Measurements from ENCODE around the gene MPO.

The MPO gene

GRCh38 chr17:58278661-58279015 is 2.1 kb downstream of the MPO start:
- no peak for DNase-seq

DNA sequence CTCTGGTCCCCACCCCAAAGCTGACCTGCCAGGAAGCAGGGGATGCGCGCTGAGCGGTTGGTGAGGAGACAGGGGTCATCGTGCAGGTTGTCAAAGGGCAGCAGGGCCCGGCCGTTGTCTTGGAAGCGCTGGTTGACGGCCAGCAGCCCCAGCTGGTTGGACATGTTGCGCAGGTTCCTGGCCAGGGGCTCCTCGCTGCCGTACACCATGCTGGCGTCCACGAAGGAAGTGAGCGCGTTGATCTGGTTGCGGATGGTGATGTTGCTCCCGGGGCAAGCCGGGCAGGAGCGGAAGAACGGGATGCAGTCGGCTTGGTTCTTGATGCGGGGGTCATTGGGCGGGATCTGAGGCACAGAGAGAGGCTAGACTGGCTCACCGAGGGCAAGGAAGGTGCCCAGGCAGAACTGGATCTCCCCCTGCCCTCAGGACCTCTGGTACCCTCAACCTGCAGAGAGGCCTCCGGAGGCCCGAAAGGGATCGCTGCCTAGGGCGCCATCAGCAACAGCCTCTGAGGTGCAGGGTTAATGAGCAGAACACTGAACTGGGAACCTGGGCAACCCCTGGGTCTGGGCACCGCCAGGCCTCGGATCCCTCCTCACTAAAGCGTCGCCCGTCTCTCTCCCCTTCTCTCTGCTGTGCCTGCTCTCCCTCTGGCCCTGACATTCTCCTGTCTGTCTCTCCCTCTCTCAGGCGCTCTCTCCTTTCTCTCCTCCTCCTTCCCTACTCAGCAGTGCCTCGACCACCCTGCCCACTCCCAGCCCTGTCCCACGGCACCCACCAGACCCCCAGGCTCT is 2.7 kb downstream of the MPO start:
- no peak for DNase-seq

DNA sequence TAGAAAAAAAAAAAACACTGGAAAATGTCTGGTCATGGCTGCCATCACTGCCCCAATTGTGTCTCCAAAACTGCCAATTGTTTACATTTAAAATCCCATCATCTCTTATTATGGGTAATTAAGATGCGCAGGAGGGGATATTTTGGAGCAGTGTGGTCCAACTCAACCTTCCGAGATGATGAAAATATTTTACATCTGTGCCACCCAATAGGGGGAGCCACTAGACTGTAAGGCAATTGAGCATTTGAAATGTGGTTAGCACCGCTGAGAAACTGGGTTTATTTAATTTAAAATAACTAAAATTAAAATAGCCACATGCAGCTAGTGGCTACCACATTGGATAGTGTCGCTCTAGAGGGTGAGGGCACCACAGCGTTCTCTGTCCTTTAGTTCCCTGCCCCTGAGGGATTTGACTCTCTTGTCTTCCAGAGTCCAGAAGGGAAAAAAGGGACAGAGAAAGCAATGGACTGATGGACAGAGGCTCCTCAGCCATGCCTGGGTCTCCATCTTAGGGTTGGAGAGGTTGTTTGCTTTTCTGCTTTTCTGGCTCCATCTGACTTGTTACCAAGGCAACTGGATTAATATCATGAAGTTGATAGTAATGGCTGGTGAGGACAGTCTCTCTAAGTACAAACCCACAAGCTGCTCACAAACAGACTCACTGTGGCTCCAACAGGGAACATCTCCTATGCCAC is 3.5 kb downstream of the MPO start:
- DNase-seq, result no peak

DNA sequence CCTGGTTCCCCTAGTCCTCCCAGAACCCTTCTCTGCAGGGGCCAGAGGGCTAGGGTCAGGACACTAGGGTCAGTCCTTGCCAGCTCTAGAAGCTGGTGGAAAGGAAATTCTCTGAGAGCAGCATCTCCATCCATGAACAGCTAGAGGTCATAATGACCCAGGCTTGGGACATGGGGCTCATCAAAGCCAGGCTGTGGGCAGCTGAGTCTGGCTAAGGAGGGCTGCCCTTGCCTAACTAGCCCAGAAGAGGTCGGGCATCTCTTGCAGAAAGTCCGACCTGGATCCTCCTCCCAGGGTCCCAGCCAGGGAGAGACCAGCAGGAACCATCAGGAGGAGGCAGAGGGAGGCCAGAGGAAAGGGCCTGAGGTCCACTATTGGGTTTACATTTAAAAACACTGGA is 4.3 kb downstream of the MPO start:
- no peak for DNase-seq

DNA sequence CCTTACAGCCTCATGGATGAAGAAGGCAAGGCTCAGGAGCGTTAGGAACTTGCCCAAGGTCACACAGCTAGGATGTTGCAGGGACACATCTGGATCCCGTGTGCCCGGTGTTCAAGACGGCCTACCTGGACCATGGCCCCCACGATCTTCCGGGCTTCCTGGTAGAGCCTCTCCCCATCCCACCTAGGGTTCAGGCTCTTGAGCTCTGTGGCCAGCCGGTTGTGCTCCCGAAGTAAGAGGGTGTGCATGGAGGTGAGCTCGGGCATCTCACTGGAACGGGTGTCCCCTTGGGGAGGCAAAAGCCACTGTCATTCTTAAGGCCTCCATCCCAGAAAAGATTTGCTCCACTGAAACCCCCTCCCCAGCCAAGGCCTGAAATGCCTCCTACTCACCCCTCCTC is 5.3 kb downstream of the MPO start:
- no peak for DNase-seq

DNA sequence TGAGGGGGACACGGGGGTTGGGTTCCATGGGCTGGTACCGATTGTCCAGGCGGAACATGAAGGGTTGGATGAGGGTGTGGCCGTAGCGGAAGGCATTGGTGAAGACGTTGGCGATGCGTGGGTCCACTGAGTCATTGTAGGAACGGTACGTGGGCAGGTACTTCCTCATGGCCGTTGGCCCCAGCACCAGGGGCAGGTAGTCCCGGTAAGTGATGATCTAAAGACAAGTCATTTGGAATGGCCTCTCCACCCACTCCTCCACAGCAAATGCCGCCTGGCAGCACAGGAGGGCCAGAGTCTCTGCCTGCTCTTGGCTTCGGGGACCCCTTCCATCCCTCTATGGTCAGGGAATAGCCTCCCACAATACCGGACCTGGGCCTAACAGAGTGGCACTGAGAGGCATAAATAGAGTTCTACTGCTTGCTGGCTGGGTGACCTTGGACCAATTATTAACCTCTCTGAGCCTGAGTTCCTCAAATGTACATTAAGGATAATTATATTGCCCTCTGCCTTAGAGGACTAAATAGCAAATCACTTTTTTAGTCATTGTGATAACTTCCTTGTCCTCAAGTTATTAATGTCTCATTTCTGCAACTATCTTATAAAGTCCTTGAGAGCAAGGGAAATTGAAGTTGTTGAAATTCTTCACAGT is 7.2 kb downstream of the MPO start:
- DNase-seq, result no peak

GRCh38 chr17:58272367-58273280 is 8.1 kb downstream of the MPO start:
- no peak for DNase-seq

- DNase-seq, result no peak
These were observed 9.4 kb downstream of the MPO start for GRCh38 chr17:58271216-58271931.

DNA sequence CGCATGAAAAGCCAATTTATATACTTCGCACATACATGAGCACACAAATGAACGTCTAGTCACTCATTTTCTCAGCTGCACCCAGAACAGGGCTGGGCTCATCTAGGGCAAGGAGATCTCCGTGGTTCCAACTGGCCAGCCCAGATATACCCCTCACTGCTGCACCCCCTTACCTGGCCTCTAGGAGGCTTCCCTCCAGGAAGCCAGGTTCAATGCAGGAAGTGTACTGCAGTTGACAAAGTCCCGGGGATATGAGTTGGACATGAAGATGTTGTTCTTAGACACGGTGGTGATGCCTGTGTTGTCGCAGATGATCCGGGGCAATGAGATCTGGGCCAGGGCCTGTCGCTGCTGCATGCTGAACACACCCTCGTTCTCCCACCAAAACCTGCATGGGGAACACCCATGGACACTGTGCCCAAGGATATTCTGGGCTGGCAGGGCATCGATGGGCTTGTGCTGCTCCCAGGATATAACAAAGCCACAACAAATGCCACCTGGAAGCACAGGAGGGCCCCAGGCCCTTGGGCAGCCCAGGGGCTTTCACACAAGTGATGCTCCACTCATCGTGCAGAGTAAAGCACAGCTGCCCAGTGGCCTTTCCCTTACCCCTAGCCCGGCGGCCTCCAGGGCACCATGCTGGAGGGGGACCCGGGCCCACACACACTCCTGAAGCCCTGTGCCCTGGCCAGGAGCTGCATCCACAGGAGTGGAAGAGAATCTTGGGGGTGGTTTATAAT is 10.1 kb downstream of the MPO start:
- DNase-seq, result no peak

DNA sequence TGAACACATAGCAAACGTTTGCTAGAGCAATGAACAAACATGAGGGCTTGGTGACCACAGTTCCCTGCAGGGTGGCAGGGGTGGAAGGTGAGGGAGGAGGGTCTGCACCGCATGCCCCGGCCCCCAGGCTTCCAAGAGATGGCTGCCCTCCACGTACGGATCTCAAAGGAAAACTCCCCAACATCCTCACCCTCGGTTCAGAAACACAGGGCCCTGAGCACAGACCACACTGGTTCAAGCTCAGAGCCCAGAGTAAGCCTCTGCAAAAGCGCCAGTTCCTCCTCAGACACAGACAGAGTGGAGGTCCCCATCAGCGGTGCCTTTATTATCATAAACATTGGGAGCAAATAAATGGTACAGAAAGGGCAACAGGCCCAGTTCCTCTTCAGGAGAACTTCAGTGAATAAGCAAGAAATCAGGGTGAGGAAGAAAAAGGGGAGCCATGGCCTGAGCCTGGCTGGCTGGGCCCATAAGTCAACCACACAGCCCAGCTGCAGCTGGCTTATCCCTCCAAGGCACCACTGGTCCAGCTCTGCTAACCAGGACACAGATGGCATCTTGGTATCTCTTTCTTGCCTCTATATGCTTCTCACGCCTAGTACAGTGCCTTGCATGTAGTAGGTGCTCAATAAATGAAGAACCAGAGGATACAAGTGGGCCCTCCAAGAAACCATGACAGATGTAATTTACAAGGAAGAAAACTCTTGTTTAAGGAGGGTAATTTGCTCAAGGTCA is 11.0 kb downstream of the MPO start:
- DNase-seq, result no peak

- no peak for DNase-seq
These were observed 11.8 kb downstream of the MPO start for GRCh38 chr17:58268774-58269556.

GRCh38 chr17:58268326-58268725 is 12.4 kb downstream of the MPO start:
- no peak for DNase-seq

DNA sequence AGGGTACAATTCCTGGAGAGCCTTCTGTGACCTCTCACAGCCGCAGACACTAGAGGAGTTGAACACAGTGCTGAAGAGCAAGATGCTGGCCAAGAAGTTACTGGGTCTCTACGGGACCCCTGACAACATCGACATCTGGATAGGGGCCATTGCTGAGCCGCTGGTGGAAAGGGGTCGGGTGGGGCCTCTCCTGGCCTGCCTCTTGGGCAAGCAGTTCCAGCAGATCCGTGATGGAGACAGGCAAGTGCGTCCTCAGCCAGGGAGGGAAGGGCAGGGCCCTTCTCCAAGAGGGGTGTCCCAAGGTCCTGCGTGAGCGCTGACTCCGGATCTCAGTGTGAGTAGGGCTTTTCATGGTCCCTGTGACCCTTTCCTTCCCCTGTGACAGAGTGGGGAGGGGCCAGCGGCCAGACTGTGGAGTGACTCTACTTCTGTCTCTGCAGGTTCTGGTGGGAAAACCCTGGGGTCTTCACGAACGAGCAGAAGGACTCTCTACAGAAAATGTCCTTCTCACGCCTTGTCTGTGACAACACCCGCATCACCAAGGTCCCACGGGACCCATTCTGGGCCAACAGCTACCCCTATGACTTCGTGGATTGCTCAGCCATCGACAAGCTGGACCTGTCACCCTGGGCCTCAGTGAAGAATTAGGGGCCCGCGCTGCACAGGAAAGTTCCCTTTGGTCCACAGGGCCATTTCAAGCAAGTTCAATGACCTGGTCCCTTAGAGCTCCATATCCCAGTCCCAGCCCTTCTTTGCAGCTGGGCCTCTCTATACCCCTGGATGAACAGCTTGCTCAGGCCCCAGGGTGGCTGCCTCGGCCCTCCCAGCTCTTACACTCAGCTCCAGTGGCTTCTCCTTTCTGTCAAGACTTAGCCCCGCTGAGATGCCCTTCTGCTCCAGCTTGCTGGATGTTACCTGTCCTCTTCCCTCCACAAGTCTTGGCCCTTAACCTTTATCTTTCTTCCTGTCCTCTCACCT is 13.1 kb downstream of the MPO start:
- DNase-seq, result no peak

DNA sequence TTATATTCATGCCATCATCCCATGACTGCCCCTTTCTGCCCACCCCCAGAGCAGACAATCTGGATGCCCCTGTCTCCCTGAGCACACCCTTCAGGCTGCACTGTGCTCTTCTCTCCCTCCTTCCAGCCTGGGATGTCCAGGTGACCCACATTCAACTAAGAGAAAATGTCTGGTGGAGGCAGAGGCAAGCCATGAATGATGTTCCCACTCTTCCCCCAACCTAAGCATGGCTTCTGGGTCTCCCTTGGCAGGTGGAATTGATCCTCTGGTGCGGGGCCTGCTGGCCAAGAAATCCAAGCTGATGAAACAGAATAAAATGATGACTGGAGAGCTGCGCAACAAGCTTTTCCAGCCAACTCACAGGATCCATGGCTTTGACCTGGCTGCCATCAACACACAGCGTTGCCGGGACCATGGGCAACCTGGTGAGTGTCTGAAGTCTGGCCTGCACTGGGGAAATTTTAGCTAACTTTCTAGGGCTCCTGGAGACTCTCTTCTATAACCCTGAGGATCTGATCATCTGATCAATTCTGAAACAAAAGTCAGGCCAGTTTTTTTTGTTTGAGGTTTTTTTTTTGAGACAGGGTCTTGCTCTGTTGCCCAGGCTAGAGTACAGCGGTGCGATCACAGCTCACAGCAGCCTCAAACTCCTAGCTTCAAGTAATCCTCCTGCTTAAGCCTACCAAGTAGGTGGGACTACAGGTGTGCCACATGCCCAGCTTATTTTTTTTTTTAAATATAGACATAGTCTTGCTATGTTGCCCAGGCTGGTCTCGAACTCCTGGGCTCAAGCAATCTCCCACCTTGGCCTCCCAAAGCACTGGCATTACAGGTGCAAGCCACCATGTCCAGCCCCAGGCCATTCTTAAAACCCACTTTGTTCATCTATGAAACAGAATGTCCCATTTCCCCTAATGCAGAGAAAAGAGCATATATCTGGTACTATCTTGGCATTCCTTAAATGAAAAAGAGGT is 14.5 kb downstream of the MPO start:
- no peak for DNase-seq

- no peak for DNase-seq
These were observed 15.5 kb downstream of the MPO start for GRCh38 chr17:58265271-58265670.

DNA sequence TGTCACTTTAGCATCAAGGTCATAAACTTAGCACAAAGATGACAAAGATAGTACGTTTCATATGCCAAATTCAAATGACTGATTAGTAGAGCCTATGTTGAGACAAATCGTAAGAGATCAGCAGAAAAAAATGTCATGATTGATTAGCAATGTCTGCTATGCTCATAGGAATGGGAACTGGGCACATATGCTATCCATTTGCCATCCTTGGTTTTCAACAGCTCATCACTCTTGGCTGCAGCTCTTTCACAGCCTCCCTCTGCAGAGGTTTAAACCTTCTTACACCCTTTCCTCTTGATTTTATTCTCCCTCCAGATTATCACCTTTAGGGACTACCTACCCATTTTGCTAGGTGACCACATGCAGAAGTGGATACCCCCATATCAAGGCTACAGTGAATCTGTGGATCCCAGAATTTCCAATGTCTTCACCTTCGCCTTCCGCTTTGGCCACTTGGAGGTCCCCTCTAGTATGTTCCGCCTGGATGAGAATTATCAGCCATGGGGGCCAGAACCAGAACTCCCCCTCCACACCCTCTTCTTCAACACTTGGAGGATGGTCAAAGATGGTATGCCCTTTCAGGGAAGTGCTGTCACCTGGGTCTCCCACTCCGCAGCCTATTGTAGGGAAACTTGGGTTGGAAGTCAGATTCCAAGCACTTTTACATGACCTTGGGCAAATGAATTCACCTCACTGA is 16.2 kb downstream of the MPO start:
- no peak for DNase-seq

DNA sequence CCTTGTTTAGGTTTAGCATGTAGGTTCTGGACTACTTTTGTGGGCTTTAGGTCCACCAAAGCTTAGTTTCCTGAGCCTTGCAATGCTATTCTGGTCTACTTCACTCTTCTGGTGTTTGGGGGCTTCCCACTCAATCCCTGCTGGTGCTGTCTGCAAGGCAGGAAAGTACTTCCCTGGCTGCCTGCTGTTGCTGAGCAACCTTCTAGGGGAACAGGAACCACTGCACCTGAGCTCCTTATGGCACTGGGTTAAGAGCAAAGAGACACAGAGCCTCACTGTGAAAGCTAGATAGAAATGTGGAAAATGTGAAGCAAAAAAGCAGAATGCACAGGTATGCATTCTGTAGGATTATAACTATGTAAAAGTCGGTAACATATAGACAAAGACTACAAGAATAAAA is 17.0 kb downstream of the MPO start:
- DNase-seq, result no peak

Data from central memory CD4-positive, alpha-beta T cell (primary cell).